ENCODE results near the gene PREX1.

PREX1 gene

DNA sequence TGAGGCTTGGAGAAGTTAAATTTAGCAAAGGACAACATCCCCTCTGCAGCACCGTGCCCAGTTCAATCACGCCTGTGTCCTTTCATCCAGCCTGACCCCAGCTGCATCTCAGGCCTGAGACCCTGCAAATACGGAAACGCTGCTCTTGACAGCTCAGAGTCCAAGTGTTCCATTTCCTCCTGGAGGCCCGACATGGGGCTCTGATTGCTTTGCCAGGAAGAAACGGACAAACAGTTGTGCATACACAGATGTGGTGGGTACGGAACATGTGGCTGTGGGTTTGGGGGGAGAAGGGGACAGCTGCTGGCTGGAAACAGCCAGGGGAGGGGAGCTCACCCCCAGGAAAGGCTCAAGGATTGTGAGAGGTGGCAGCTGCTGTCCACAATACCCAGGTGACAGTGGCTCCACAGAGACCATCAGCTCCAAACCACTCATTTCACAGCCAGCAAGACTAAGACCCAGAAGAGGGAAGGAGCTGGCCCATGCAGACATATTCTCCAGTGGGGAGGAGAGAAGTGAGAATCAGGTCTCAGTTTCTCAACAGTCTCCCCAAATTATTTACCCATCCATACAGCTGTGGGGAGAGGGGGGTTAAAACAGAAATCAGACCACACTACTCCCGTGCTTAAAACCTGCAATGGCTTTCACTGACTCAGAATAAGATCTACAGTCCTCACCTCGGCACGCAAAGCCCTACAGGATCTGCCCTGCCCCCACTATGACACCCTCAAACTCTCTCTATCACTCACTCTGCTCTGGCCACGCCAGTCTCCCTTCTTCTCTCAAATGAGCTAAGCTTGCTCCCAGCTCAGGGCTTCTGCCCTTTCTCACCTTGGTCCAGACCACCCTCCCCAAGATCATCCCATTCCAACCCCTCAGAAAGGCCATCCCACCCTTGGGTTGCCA lies 89.1 kb downstream of the PREX1 start:
- DNase-seq (ENCODE audit: low read depth in 1 of 2, low spot score in 1 of 2), result peak; percentile 40 to 58

DNA sequence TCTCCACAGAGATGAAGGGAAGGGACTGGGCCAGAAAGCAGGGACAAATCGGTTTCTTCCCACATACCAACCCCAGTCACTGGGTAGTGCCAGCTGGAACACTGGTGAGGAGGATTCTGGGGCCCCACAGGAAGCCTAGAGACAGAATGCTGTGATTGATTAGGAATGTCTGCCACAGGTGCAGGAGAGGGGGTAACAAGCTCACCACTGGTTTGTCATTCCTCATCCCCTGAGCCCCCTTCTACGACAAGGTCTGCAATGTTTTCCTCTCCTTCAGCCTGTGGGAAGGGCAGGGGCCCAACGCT lies 89.8 kb downstream of the PREX1 start:
- no peak for DNase-seq (ENCODE audit: low read depth in 1 of 2, low spot score in 1 of 2)

DNA sequence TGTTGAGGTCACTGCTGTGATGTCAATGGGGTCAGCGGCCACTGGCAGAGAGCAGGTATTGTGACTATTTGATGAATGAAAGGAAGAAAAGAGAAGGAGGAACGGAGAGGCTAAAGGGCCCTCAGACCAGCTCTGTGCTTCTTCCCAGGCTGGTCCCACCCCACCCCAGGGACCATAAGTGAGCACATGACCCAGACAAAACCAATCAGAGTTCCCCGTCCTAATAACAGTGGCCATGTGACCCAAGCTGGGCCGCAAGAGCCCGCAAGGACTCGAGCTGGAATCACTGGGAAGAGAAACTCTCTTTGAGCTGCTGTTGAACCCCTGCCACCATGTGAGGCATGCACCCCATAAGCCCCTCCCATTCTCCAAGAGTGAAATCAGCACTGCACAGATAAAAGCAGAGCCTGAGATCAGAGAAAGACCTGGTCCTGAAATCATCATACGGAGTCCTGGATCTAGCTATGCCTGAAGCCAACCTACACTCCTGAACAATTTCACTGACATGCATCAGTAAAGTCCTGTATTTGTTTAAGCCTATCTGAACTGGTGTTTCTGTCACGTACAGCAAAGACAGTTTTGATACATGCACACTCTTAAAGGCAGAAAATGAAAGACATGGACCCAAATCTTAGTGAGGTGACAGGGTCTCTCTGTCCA lies 90.2 kb downstream of the PREX1 start:
- DNase-seq (ENCODE audit: low read depth in 1 of 2, low spot score in 1 of 2), result no peak

DNA sequence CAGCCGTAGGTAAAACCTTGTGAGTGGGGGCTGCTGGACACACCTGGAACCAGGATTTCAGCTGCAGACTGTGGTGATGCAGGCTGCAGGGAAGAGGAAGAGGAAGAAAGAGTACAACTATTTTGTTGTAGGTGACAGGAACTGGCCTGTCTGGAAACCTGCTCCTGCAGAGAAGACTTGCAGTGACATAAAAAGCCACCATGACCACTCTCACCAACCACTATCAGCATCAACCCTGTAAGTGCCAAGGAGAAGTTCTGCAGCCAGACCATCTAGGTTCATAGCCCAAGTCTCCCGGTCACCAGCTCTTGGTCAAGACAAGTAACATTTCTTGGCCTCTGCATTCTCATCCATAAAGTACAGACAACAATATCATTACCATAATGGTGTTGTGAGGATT lies 91.2 kb downstream of the PREX1 start:
- DNase-seq (ENCODE audit: low read depth in 1 of 2, low spot score in 1 of 2), result no peak

DNA sequence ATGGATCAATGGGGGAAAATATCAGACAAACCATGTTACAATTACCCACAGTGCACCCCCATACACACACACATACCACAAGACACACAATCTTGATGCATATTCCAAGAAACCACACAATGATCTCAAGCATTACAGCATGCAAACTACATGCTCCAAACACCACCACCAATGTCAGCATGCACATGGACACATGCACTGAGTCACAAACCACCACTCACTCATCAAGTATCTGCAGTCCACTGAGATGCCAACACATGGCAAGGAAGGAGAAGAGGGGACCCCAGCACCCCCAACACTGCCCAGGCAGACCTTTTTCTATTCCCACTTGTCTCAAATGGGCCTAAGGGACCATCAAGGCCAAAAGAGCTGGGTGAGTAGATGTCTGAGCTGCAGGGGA lies 91.6 kb downstream of the PREX1 start:
- no peak for DNase-seq (ENCODE audit: low read depth in 1 of 2, low spot score in 1 of 2)

GRCh38 chr20:48735112-48735511 lies 92.7 kb downstream of the PREX1 start:
- DNase-seq (ENCODE audit: low read depth in 1 of 2, low spot score in 1 of 2), result no peak

DNA sequence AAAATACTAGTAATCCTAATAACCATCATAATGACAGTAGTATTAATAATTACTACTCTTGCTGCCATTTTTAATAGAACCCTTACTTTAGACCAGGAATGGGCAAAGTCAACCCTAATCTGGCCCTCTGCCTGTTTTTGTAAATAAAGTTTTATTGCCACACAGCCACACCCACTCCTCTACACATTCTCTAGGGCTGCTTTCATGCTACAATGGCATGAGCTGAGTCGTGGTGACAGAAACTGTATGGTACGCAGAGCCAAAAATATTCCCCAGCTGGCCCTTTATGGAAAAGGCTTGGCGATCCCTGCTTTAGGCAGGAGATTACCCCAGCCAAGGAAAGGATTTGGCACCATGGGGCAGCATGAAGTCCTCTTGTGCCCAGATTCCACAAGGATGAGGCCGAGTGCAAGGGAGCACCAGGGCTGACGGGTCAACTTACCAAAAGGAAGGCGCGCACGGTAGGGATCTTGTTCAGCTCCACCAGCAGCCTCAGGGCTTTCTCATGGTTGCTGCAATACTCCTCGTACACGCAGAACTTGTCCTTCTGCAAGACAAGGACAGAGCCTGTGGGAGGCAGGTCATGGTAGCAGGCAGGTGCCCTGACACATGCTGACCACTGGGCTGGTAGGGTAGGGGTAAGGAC lies 93.6 kb downstream of the PREX1 start:
- DNase-seq (ENCODE audit: low read depth in 1 of 2, low spot score in 1 of 2), result no peak

DNA sequence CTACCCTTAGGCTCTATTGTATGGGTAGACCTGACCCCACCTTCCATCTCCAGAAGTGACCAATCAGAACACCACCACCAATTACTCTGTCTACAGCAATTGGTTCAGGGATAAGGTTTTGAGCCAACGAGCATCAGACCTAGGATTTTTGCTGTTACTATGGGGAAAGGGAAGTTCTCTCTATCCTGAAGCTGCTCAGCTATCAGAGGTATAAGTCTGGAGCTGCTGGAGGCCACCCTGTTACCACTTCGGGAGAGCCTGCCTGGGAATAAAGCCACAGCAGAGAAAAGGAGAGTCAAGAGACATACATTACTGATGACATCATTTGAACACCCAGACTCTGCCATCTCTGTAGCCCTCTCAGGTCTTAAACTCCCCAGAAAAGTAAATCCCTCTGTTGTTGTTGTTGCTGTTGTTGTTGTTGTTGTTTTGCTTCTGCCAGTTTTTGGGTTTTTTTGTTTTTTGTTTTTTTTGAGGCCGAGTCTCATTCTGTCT lies 94.5 kb downstream of the PREX1 start:
- no peak for DNase-seq (ENCODE audit: low read depth in 1 of 2, low spot score in 1 of 2)

DNA sequence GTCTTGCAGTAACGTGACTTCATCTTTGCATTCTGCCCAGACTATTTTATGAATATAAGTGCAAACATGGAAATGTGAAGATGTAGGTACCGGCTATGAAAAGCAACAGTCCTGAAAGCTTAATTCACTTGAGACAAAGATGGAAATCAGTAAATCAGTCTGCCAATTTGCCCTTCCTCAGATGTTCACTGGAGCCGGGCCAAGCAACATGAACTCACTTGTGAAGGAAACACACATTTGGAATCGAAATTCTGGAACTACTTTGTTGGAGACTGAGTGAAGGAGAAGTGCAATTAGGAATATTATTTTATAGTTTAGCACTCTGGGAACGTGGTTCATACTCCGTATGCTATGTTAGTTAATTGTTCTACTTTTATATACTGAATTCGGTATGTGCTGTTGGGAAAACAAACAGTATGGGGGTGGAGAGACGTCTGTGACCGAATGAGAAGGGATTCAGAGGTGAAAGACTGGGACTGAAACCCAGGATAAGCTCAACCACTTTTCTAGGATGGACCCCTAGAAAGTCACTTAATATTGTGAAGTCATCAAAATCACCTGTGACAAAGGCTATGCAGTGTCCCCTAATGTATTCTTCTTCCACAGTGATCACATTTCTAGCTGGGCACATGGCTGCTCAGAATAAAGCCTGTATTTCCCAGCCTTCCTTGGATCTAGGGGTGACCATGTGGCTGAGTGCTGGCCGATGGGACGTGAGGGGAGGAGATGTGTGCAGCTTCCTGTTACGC lies 95.5 kb downstream of the PREX1 start:
- DNase-seq (ENCODE audit: low read depth in 1 of 2, low spot score in 1 of 2), result no peak

GRCh38 chr20:48731536-48731935 lies 96.3 kb downstream of the PREX1 start:
- DNase-seq (ENCODE audit: low read depth in 1 of 2, low spot score in 1 of 2), result no peak

- no peak for DNase-seq (ENCODE audit: low read depth in 1 of 2, low spot score in 1 of 2)
Observed at GRCh38 chr20:48730977-48731376, 96.8 kb downstream of the PREX1 start.

DNA sequence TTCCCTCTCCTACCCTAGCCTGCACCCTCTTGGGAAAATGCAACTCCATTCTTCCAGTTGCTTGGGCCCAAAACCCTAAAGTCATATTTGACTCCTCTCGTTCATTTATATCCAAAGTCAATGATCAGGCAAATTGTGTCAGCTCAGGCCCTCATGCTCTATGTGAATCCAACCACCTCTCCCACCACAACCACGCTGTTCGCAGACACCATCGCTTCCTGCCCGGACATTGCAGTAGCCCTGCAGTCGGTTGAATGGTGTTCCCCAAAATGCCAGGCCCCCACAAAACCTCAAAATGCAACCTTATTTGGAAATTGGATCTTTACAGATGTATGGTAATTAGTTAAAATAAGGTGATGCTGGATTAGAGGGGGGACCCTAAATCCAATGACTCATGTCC lies 98.3 kb downstream of the PREX1 start:
- no peak for DNase-seq (ENCODE audit: low read depth in 1 of 2, low spot score in 1 of 2)

GRCh38 chr20:48728042-48728825 lies 99.6 kb downstream of the PREX1 start:
- no peak for DNase-seq (ENCODE audit: low read depth in 1 of 2, low spot score in 1 of 2)

- no peak for DNase-seq (ENCODE audit: low read depth in 1 of 2, low spot score in 1 of 2)
Observed at GRCh38 chr20:48727226-48727625, 100.6 kb downstream of the PREX1 start.

- DNase-seq (ENCODE audit: low read depth in 1 of 2, low spot score in 1 of 2), result no peak
Observed at GRCh38 chr20:48725555-48725991, 102.2 kb downstream of the PREX1 start.

- DNase-seq (ENCODE audit: low read depth in 1 of 2, low spot score in 1 of 2), result no peak
Observed at GRCh38 chr20:48724891-48725554, 102.8 kb downstream of the PREX1 start.

- DNase-seq (ENCODE audit: low read depth in 1 of 2, low spot score in 1 of 2), result no peak
Observed at GRCh38 chr20:48724382-48724781, 103.4 kb downstream of the PREX1 start.

DNA sequence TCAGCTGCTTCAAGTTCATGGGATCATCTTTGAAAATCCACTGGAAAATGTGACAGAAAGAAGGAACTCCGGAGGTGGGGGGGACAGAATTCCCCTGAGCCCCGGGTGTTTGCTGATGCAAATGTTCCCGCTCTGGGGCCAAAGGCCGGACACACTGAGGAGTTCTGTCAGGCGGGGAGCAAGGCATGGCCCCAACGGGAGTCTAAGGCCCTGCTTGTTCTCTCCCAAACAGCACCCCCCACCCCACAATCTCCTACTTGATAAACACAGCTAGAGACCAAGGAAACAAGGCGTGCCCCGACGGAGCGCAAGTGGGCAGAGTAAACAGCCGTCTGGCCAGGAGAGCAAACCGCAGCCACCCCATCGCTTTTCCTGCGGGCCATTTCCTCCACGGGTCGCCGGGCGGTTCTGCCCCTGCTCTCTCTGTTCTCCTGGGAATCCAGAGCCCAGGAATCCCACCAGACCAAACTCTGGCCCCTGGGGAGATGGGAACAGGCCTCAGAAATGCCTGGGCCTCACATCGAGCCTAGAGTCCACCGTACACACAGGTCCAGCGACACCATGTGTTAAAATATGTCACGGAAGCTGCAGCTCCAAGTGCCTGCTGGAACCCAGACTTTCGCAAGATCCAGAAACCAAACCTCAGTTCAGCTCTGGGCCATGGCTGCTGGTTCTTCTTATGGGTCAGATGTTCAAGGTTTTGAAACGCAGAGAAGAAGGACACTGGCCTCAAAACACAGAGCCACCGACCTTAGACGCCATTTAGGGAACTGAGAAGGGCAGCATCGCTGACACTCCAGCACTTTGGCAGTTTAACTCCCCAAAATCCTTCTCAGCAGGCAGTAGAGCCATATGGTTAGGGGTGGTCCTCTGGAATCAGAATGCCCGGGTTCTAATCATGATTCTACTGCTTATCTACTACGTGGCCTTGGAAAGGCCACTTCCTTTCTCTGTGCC lies 104.2 kb downstream of the PREX1 start:
- DNase-seq (ENCODE audit: low read depth in 1 of 2, low spot score in 1 of 2), result no peak

DNA sequence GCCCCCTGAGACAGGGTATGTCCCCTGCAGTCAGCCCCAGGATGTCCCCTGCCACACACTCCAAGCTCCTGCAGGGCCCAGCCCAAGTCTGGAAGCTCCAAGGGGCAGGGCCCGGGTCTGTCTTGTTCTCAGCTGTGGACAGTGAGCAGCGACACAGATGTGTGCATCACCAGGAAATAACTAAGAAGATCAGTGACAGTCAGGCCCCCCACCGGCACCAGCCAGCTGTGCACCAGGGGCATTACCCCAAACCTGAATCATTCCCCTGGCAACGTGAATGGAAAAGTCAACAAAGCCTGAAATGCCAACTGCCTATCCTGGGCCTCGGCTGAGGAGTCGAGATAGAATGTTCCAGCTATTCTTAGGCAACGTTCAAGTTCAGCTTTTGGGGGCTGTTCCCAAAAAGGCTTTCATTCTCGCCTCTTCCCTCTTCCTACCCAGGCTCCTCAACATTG lies 105.0 kb downstream of the PREX1 start:
- no peak for DNase-seq (ENCODE audit: low read depth in 1 of 2, low spot score in 1 of 2)
